H9 (cell line): ENCODE data around the gene IP6K2. TPM values are rescaled to one million over a fixed set of nuclear protein-coding genes. Genes with fewer than 3 reads are reported as not detected.

ENCODE experiments used
- DNase-seq: peaks from one replicate; pipeline ENCODE4 v3.0.0-alpha.2; 2017
- H2AFZ ChIP-seq: one replicate; pipeline ENCODE4 v1.6.1; 2013; ENCODE audit warnings: mild to moderate bottlenecking, low read length, control low read depth, moderate library complexity
- H2AK5ac ChIP-seq: 2 replicates; pipeline ENCODE4 v1.6.1; 2013; ENCODE audit warnings: low read length, control low read depth, mixed read lengths; ENCODE audit not compliant: insufficient read length
- H2BK120ac ChIP-seq: one replicate; pipeline ENCODE4 v1.6.1; 2013; ENCODE audit warnings: low read depth, mild to moderate bottlenecking, low read length, control low read depth, inconsistent platforms; ENCODE audit not compliant: poor library complexity, severe bottlenecking
- H2BK12ac ChIP-seq: 2 replicates; pipeline ENCODE4 v1.6.1; 2013; ENCODE audit warnings: low read length, control low read depth, mixed read lengths, low read depth; ENCODE audit not compliant: insufficient read length
- H2BK15ac ChIP-seq: 2 replicates; pipeline ENCODE4 v1.6.1; 2013; ENCODE audit warnings: low read depth, low read length, control low read depth
- H2BK20ac ChIP-seq: one replicate; pipeline ENCODE4 v1.6.1; 2013; ENCODE audit warnings: low read depth, mild to moderate bottlenecking, low read length, control low read depth, inconsistent platforms; ENCODE audit not compliant: poor library complexity, severe bottlenecking
- H2BK5ac ChIP-seq: 2 replicates; pipeline ENCODE4 v1.6.1; 2013; ENCODE audit warnings: low read length, control low read depth, mixed read lengths; ENCODE audit not compliant: insufficient read length
- H3K14ac ChIP-seq: 2 replicates; pipeline ENCODE4 v1.6.1; 2013; ENCODE audit warnings: low read length, control low read depth; ENCODE audit not compliant: insufficient read depth
- H3K18ac ChIP-seq: 2 replicates; pipeline ENCODE4 v1.6.1; 2013; ENCODE audit warnings: low read depth, mild to moderate bottlenecking, mixed read lengths, low read length, control low read depth; ENCODE audit not compliant: insufficient read length
- H3K23ac ChIP-seq: 2 replicates; pipeline ENCODE4 v1.6.1; 2013; ENCODE audit warnings: low read length, control low read depth, mixed read lengths, low read depth; ENCODE audit not compliant: insufficient read length
- H3K23me2 ChIP-seq: 2 replicates; pipeline ENCODE4 v1.6.1; 2013; ENCODE audit warnings: low read depth, mild to moderate bottlenecking, mixed read lengths, low read length, control low read depth; ENCODE audit not compliant: insufficient read length, poor library complexity, severe bottlenecking
- H3K27ac ChIP-seq: 2 replicates; pipeline ENCODE4 v1.5.1; 2013; ENCODE audit warnings: low read length, control low read depth, mixed read lengths, low read depth; ENCODE audit not compliant: insufficient read length
- H3K27me3 ChIP-seq: 2 replicates; pipeline ENCODE4 v1.6.1; 2013; ENCODE audit warnings: low read length, control low read depth, inconsistent platforms; ENCODE audit not compliant: insufficient read depth
- H3K4ac ChIP-seq: 2 replicates; pipeline ENCODE4 v1.6.1; 2013; ENCODE audit warnings: low read depth, mild to moderate bottlenecking, control low read depth, inconsistent platforms, low read length, moderate library complexity
- H3K4me1 ChIP-seq: 2 replicates; pipeline ENCODE4 v1.6.1; 2013; ENCODE audit warnings: low read length, control low read depth, inconsistent platforms; ENCODE audit not compliant: insufficient read depth
- H3K4me2 ChIP-seq: 2 replicates; pipeline ENCODE4 v1.6.1; 2013; ENCODE audit warnings: low read length, control low read depth, mixed read lengths; ENCODE audit not compliant: insufficient read length, insufficient read depth
- H3K56ac ChIP-seq: 2 replicates; pipeline ENCODE4 v1.6.1; 2013; ENCODE audit warnings: low read depth, mild to moderate bottlenecking, mixed read lengths, low read length, control low read depth; ENCODE audit not compliant: insufficient read length
- H3K79me1 ChIP-seq: 2 replicates; pipeline ENCODE4 v1.6.1; 2013; ENCODE audit warnings: low read depth, mild to moderate bottlenecking, moderate library complexity, low read length, control low read depth, inconsistent platforms; ENCODE audit not compliant: insufficient read depth, poor library complexity, severe bottlenecking
- H3K79me2 ChIP-seq: 2 replicates; pipeline ENCODE4 v1.6.1; 2013; ENCODE audit warnings: low read length, control low read depth, inconsistent platforms; ENCODE audit not compliant: insufficient read depth
- H3K9ac ChIP-seq: 2 replicates; pipeline ENCODE4 v1.6.1; 2013; ENCODE audit warnings: low read length, control low read depth, mixed read lengths; ENCODE audit not compliant: insufficient read length; ENCODE audit errors: extremely low read depth
- H3K9me3 ChIP-seq: one replicate; pipeline ENCODE4 v1.6.1; 2013; ENCODE audit warnings: low read depth, low read length, inconsistent platforms; ENCODE audit not compliant: control insufficient read depth
- H3T11ph ChIP-seq: one replicate; pipeline ENCODE4 v1.6.1; 2013; ENCODE audit warnings: mild to moderate bottlenecking, low read length, control low read depth, inconsistent platforms
- H4K20me1 ChIP-seq: one replicate; pipeline ENCODE4 v1.6.1; 2013; ENCODE audit not compliant: control insufficient read depth, insufficient read length, insufficient read depth
- H4K5ac ChIP-seq: 2 replicates; pipeline ENCODE4 v1.6.1; 2013; ENCODE audit warnings: low read depth, mild to moderate bottlenecking, mixed read lengths, low read length, control low read depth; ENCODE audit not compliant: insufficient read length
- H4K8ac ChIP-seq: replicated peaks from 2 replicates; pipeline ENCODE4 v1.6.1; 2013; ENCODE audit warnings: low read length, control low read depth, mixed read lengths, low read depth; ENCODE audit not compliant: insufficient read length
- H4K91ac ChIP-seq: 2 replicates; pipeline ENCODE4 v1.6.1; 2013; ENCODE audit warnings: low read depth, mild to moderate bottlenecking, moderate library complexity, mixed read lengths, low read length, control low read depth; ENCODE audit not compliant: insufficient read length
- H3K27ac Mint-ChIP-seq, 3 experiments: 2 replicates in 2 of 3; 3 replicates in 1 of 3; pipeline ENCODE4 v1.8.0; 2020 to 2021; ENCODE audit warnings: mixed read lengths in 3 of 3, mild to moderate bottlenecking in 1 of 3, moderate library complexity in 1 of 3
- H3K27me3 Mint-ChIP-seq: 2 replicates; pipeline ENCODE4 v1.8.0; 2021; ENCODE audit warnings: low read depth, mild to moderate bottlenecking, moderate library complexity, mixed read lengths
- H3K36me3 Mint-ChIP-seq, 3 experiments: 2 replicates in 2 of 3; 3 replicates in 1 of 3; pipeline ENCODE4 v1.8.0; 2020 to 2021; ENCODE audit warnings: low read depth in 3 of 3, mixed read lengths in 3 of 3; ENCODE audit not compliant: insufficient read depth in 1 of 3
- H3K4me1 Mint-ChIP-seq, 2 experiments: 2 replicates each; pipeline ENCODE4 v1.8.0; 2020; ENCODE audit warnings: mixed read lengths in 2 of 2
- H3K4me3 Mint-ChIP-seq, 2 experiments: 2 replicates in 1 of 2; 3 replicates in 1 of 2; pipeline ENCODE4 v1.8.0; 2020 to 2021; ENCODE audit warnings: mild to moderate bottlenecking in 2 of 2, mixed read lengths in 2 of 2, moderate library complexity in 1 of 2
- H3K9me3 Mint-ChIP-seq, 2 experiments: 2 replicates in 1 of 2; 3 replicates in 1 of 2; pipeline ENCODE4 v1.8.0; 2020; ENCODE audit warnings: mild to moderate bottlenecking in 2 of 2, mixed read lengths in 2 of 2, moderate library complexity in 1 of 2
- CTCF ChIP-seq: fragments of 200-600 bp; sonication (generic); conservative IDR thresholded peaks from 3 replicates; pipeline ENCODE4 v1.8.0; 2021; ENCODE audit warnings: antibody characterized with exemption, mild to moderate bottlenecking
- WGBS: extraction: QIAGEN DNeasy Blood & Tissue Kit; methylation state at CpG from one replicate; pipeline ENCODE4 v1.1.7; 2013; ENCODE audit warnings: missing lambda C conversion rate, low lambda C conversion rate, mixed read lengths; ENCODE audit not compliant: insufficient read length; ENCODE audit errors: extremely low coverage; 5-methylcytosine and 5-hydroxymethylcytosine counted together
- total RNA-seq: library from RNA; stranded (reverse); gene quantifications from 2 replicates; pipeline ENCODE4 v1.2.1, GENCODE V29; 2021

Gene IP6K2
- total RNA-seq, 1 experiment from 2014 or later = 94.7 TPM

GRCh38 chr3:48655063-48655462, 62.0 kb downstream of the IP6K2 start:
- Histone ChIP-seq H3K9me3 (no peaks in the 10 kb centered on the region), H3K23me2 (peaks cover 3% of the 10 kb centered on the region), H4K8ac (no peak overlapping the region), H3K4ac (no peak overlapping the region), H4K5ac (no peak overlapping the region), H3K27ac (no peak overlapping the region), H2BK120ac (no peak overlapping the region), H2BK20ac (no peak overlapping the region), H3K18ac (no peak overlapping the region), H3T11ph (no peak overlapping the region), H3K14ac (no peak overlapping the region), H3K27me3 (no peaks in the 10 kb centered on the region), H2BK5ac (no peak overlapping the region), H3K4me1 (no peaks in the 10 kb centered on the region; the same call in 1 of the 2 replicates), H3K56ac (no peak overlapping the region), H3K4me2 (peak overlapping the region; percentile 50), H2AFZ (no peak overlapping the region), H4K91ac (no peak overlapping the region), H3K23ac (no peak overlapping the region), H3K79me2 (no peaks in the 10 kb centered on the region), H2AK5ac (no peak overlapping the region), H3K79me1 (no peaks in the 10 kb centered on the region), H2BK15ac (no peak overlapping the region), H3K9ac (no peak overlapping the region), H2BK12ac (no peak overlapping the region), H4K20me1 (peaks cover 2% of the 10 kb centered on the region)
- H3K36me3 Mint-ChIP-seq = peaks cover 40 to 60% (median 58%) of the 10 kb centered on the region in 3 experiments
- peak overlapping the region in 1 of 3 experiments; percentile 53; a peak in 1 of 7 replicates for H3K27ac Mint-ChIP-seq
- WGBS = no CpG with 5 or more reads among the region's 12 CpGs
- H3K4me1 Mint-ChIP-seq = peaks cover 4 to 13% of the 10 kb centered on the region in 2 experiments
- no peak for DNase-seq
- peaks cover 4% of the 10 kb centered on the region; the same call in 1 of the 2 replicates for H3K27me3 Mint-ChIP-seq
- no peak for TF ChIP-seq CTCF
- H3K4me3 Mint-ChIP-seq = peak overlapping the region; percentile 67 to 73
- peaks cover 0 to 3% of the 10 kb centered on the region in 2 experiments; a peak in 1 of 5 replicates for H3K9me3 Mint-ChIP-seq
